HepG2 (cell line): Measurements from ENCODE around the gene SNX30. TPM values are rescaled to one million over a fixed set of nuclear protein-coding genes. Genes with fewer than 3 reads are reported as not detected.

ENCODE experiments used
- ATAC-seq: fragments of 200-7000 bp; cut with Tn5 transposase; 3 replicates; pipeline ENCODE4 v1.9.1; 2020; ENCODE audit warnings: mild to moderate bottlenecking, moderate library complexity
- BruUV-seq: library from RNA; stranded (reverse); fragments of 400-500 nt; replicated peaks from 2 replicates; lab custom pipeline; 2021; lab: Mats Ljungman, UMichigan
- CTCF ChIA-PET: fragments of 300-600 bp; formaldehyde crosslinking; extraction: SDS; loops from one replicate; lab custom pipeline; 2021; ENCODE audit warnings: low total read pairs, inconsistent platforms, low intra/inter-chr PET ratio; lab: Yijun Ruan, JAX
- POLR2A ChIA-PET: fragments of 350-600 bp; sonication (Branson Sonifier 250); formaldehyde crosslinking; loops from one replicate; lab custom pipeline; 2020; ENCODE audit warnings: antibody characterized with exemption, inconsistent platforms; lab: Yijun Ruan, JAX
- DNase-seq: peaks from one replicate; pipeline ENCODE4 v3.0.0-alpha.2; 2015; ENCODE audit warnings: low spot score
- FAIRE-seq: peaks from 3 replicates; lab custom pipeline; 2011; peaks lifted over from hg19 to GRCh38; lab: Jason Lieb, UNC
- H2AFZ ChIP-seq: one replicate; pipeline ENCODE4 v1.6.1; 2011; ENCODE audit warnings: low read length, inconsistent platforms
- H3K27ac ChIP-seq: fragments of 300-600 bp; 3 replicates; pipeline ENCODE4 v1.8.0; 2011; ENCODE audit warnings: mixed run types, mild to moderate bottlenecking, mixed read lengths, low read length, inconsistent platforms; ENCODE audit not compliant: insufficient read depth; ENCODE audit errors: extremely low read length
- H3K27me3 ChIP-seq, 2 experiments: fragments of 200-600 bp in 1 of 2; 2 replicates in 1 of 2; 3 replicates in 1 of 2; pipeline versions ENCODE4 v1.6.0 to v1.8.0; 2011; ENCODE audit warnings: low read length in 2 of 2, mild to moderate bottlenecking in 2 of 2, moderate library complexity in 2 of 2, inconsistent platforms in 1 of 2; ENCODE audit not compliant: insufficient read depth in 2 of 2, control insufficient read depth in 1 of 2
- H3K36me3 ChIP-seq, 2 experiments: fragments of 200-600 bp in 1 of 2; replicated peaks in 1 of 2; 2 replicates in 1 of 2; 3 replicates in 1 of 2; pipeline versions ENCODE4 v1.5.1 to v1.8.0; 2011; ENCODE audit warnings: low read length in 2 of 2, inconsistent platforms in 1 of 2; ENCODE audit not compliant: insufficient read depth in 2 of 2, control insufficient read depth in 1 of 2
- H3K4me1 ChIP-seq: 2 replicates; pipeline ENCODE4 v1.5.1; 2012; ENCODE audit warnings: low read length, inconsistent platforms; ENCODE audit not compliant: insufficient read depth
- H3K4me2 ChIP-seq: 2 replicates; pipeline ENCODE4 v1.6.0; 2011; ENCODE audit warnings: low read depth, low read length, inconsistent platforms
- H3K4me3 ChIP-seq, 3 experiments: fragments of 200-600 bp in 1 of 3; sonication (generic), shearing (Covaris generic) in 1 of 3; replicated peaks in 1 of 3; 2 replicates each; pipeline ENCODE4 v1.5.1; 2011 to 2016; ENCODE audit warnings: low read length in 3 of 3, inconsistent platforms in 2 of 3, low read depth in 2 of 3, mild to moderate bottlenecking in 2 of 3, control low read depth in 1 of 3, mixed read lengths in 1 of 3; ENCODE audit not compliant: insufficient read depth in 1 of 3
- H3K79me2 ChIP-seq: one replicate; pipeline ENCODE4 v1.6.1; 2011; ENCODE audit warnings: low read length, inconsistent platforms; ENCODE audit not compliant: insufficient read depth
- H3K9ac ChIP-seq: 2 replicates; pipeline ENCODE4 v1.6.0; 2011; ENCODE audit warnings: mild to moderate bottlenecking, low read depth, low read length, inconsistent platforms; ENCODE audit not compliant: insufficient read depth
- H3K9me3 ChIP-seq: 2 replicates; pipeline ENCODE4 v1.5.1; 2012; ENCODE audit warnings: mild to moderate bottlenecking, low read length
- H4K20me1 ChIP-seq: 2 replicates; pipeline ENCODE4 v1.6.0; 2011; ENCODE audit warnings: inconsistent platforms, mild to moderate bottlenecking, low read length, moderate library complexity; ENCODE audit not compliant: insufficient read depth
- BCL6 ChIP-seq: IDR thresholded peaks from 2 replicates; pipeline ENCODE4 v1.6.1; 2016; ENCODE audit warnings: missing genetic modification reagents, missing compliant biosample characterization
- DRAP1 ChIP-seq: IDR thresholded peaks from 2 replicates; pipeline ENCODE4 v1.6.1; 2016; ENCODE audit warnings: missing genetic modification reagents, missing compliant biosample characterization
- FOXK2 ChIP-seq: fragments of 450-650 bp; IDR thresholded peaks from 2 replicates; pipeline ENCODE4 v1.6.1; 2016
- HNRNPUL1 ChIP-seq: fragments of 200-400 bp; formaldehyde crosslinking; IDR thresholded peaks from 2 replicates; pipeline ENCODE4 v1.6.1; 2017; ENCODE audit warnings: low read depth, mild to moderate bottlenecking, low read length, moderate library complexity
- RNF2 ChIP-seq: fragments of 450-650 bp; conservative IDR thresholded peaks from 2 replicates; pipeline ENCODE4 v1.6.1; 2016; ENCODE audit warnings: low read depth
- SIX4 ChIP-seq: sonication (generic); formaldehyde crosslinking; IDR thresholded peaks from 2 replicates; pipeline ENCODE4 v1.4.0; 2020; ENCODE audit warnings: missing genetic modification reagents
- XBP1 ChIP-seq: sonication (generic); formaldehyde crosslinking; IDR thresholded peaks from 2 replicates; pipeline ENCODE4 v1.5.0; 2020; ENCODE audit warnings: missing genetic modification reagents
- ZFX ChIP-seq: sonication (generic); formaldehyde crosslinking; IDR thresholded peaks from 2 replicates; pipeline ENCODE4 v1.4.0; 2020; ENCODE audit warnings: mild to moderate bottlenecking, low read depth, missing genetic modification reagents, moderate library complexity
- ZNF256 ChIP-seq: sonication (generic); formaldehyde crosslinking; conservative IDR thresholded peaks from 2 replicates; pipeline ENCODE4 v1.4.0; 2020; ENCODE audit warnings: missing genetic modification reagents
- ZNF280D ChIP-seq: sonication (generic); formaldehyde crosslinking; IDR thresholded peaks from 2 replicates; pipeline ENCODE4 v1.5.1; 2020; ENCODE audit warnings: mild to moderate bottlenecking, missing genetic modification reagents
- ZNF7 ChIP-seq: IDR thresholded peaks from 2 replicates; pipeline ENCODE4 v1.6.1; 2016; ENCODE audit warnings: missing biosample characterization, missing genetic modification reagents
- ZNF720 ChIP-seq: sonication (generic); formaldehyde crosslinking; IDR thresholded peaks from 2 replicates; pipeline ENCODE4 v1.4.0; 2020; ENCODE audit warnings: missing genetic modification reagents
- ZNF792 ChIP-seq: IDR thresholded peaks from 2 replicates; pipeline ENCODE4 v1.6.1; 2016
- ZSCAN30 ChIP-seq: sonication (generic); formaldehyde crosslinking; IDR thresholded peaks from 2 replicates; pipeline ENCODE4 v1.5.0; 2020; ENCODE audit warnings: mild to moderate bottlenecking, missing genetic modification reagents
- WGBS: methylation state at CpG from one replicate; pipeline ENCODE4 v1.1.6; 2017; ENCODE audit warnings: low lambda C conversion rate; 5-methylcytosine and 5-hydroxymethylcytosine counted together
- in situ Hi-C: cut with HindIII; loops from 2 replicates; pipeline ENCODE4 v1.10.0; 2017; ENCODE audit warnings: low pct_unique_long_range_greater_than_20kb; ENCODE audit not compliant: extremely low pct_ligation_motif_present
- intact Hi-C: fragments of 100-400 bp; cut with micrococcal nuclease; formaldehyde crosslinking; loops from one replicate; pipeline ENCODE4 v1.10.0; 2022; ENCODE audit not compliant: unreplicated experiment
- polyA plus RNA-seq, 8 experiments: library from polyadenylated mRNA; depleted of rRNA in 3 of 8; stranded (reverse) in 7 of 8; unstranded in 1 of 8; fragments of >200 nt; fragmentation: Illumina TruSeq in 4 of 8; extraction: Trizol in 4 of 8; gene quantifications; 2 replicates each; pipeline versions ENCODE4 v1.2.1 to v1.2.3, GENCODE V29; 2011 to 2016; ENCODE audit warnings: low read depth in 4 of 8, missing spikeins in 1 of 8, mixed read lengths in 1 of 8; ENCODE audit not compliant: insufficient read depth in 1 of 8
- total RNA-seq, 5 experiments: library from RNA; depleted of rRNA; stranded (reverse); fragments of >200 nt; fragmentation: Illumina TruSeq; extraction: Trizol; gene quantifications; 2 replicates each; pipeline ENCODE4 v1.2.3, GENCODE V29; 2016; ENCODE audit warnings: low read depth in 1 of 5
- TF ChIP-seq, protein P1 (sequence below): sonication (generic); formaldehyde crosslinking; IDR thresholded peaks from 2 replicates; pipeline ENCODE4 v1.5.1; 2020; ENCODE audit warnings: missing genetic modification reagents, mild to moderate bottlenecking, borderline replicate concordance

Gene SNX30
- total and polyA plus RNA-seq, 2 of the 13 experiments (the other 11 are each of a cell fraction or from before 2014, with no cell fraction given): 4.4 to 12.4 TPM

DNA sequence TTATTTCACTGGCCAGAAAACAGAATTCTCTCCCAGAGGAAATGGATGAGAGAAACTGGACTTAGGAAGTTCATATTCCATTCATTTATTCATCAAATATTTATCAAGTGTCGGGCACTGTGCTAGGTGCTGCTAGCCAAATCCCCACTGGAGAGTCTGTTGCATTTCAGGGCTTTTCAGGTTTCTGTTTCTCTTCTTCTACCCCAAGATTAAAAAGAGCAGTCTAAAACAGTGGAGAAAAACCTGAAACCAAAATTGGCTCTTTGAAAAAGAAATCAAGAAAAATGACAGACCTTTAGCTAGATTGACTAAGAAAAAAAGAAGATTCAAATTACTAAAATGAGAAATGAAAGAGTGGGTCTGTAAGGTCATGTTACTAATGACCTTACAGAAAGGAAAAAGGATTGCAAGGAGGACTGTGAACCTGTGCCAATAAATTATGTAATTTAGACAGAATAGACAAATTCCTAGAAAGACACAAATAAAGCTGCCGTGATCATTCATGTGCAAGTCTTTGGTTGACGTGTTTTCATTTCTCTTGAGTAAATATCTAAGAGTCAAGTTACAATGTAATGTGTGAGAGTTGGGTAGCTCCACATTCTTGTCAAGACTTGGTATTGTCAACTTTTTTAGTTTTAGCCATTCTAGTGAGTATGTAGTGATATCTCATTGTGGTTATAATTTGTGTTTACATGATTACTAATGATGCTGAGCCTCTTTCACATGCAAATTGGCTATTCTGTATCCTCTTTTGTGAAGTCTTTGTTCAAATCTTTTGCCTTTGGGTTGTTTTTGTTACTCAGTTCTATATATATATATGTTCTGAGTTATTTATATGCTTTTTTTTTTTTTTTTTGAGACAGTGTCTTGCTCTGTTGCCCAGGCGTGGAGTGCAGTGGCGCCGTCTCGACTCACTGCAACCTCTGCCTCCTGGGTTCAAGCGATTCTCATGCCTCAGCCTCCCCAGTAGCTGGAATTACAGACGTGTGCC, 23.7 kb downstream of the SNX30 start:
- H3K79me2 ChIP-seq: no peaks in the 10 kb centered on the region
- ATAC-seq (no peak), DNase-seq (no peak), FAIRE-seq (no peak)
- POLR2A ChIA-PET: no interaction called here
- TF ChIP-seq FOXK2 (no peak), BCL6 (CRISPR knock-in tag) (peak; percentile 95), ZNF7 (CRISPR knock-in tag) (peak; percentile 90), SIX4 (CRISPR knock-in tag) (peak; percentile 27; the same call in 1 of the 2 replicates)
- WGBS: 94% methylated on average over 9 of the region's 9 CpGs
- no peak overlapping the region for H3K9ac ChIP-seq
- intact Hi-C loops: no loop called here
- no peak overlapping the region for H2AFZ ChIP-seq
- 0 out of 2 replicates have a peak, but pooled peaks cover 7% of the 10 kb centered on the region for H3K4me1 ChIP-seq
- no peak overlapping the region for H3K4me2 ChIP-seq
- no peaks in the 10 kb centered on the region; the same call in 1 of the 2 replicates for H4K20me1 ChIP-seq
- BruUV-seq: no TSS peak
- H3K9me3 ChIP-seq: no peaks in the 10 kb centered on the region
- no peaks in the 10 kb centered on the region for H3K36me3 ChIP-seq
- no peaks in the 10 kb centered on the region for H3K27me3 ChIP-seq
- H3K27ac ChIP-seq: no peak overlapping the region
- no peak overlapping the region for H3K4me3 ChIP-seq
- CTCF ChIA-PET: no interaction called here
- in situ Hi-C loops: no loop called here

DNA sequence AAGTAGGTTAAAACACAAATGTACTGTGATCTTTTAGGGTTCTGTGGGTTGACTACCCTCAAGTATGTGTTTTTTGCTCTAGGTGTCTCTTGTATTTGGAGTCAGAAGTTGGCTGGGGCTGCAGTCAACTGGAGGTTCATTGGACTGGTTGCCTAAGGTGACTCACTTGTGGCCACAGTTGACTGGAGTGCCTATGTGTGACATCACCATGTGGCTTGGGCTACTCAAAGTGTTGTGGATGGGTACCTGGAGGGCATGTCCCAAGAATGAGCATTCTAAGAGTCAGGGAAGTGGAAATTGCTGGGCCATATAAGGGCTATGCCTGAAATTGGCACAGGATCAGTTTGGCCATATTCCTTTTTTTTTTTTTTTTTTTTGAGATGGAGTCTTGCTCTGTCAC, 27.4 kb downstream of the SNX30 start:
- H3K4me3 ChIP-seq: no peak overlapping the region
- H4K20me1 ChIP-seq: no peaks in the 10 kb centered on the region; the same call in 1 of the 2 replicates
- H2AFZ ChIP-seq: no peak overlapping the region
- H3K9ac ChIP-seq: no peak overlapping the region
- FAIRE-seq: no peak
- H3K9me3 ChIP-seq: no peaks in the 10 kb centered on the region
- no peak for ATAC-seq
- in situ Hi-C loops: no loop called here
- no peaks in the 10 kb centered on the region for H3K36me3 ChIP-seq
- H3K4me2 ChIP-seq: no peak overlapping the region
- no peak overlapping the region for H3K27ac ChIP-seq
- no peaks in the 10 kb centered on the region for H3K79me2 ChIP-seq
- H3K27me3 ChIP-seq: no peaks in the 10 kb centered on the region
- intact Hi-C loops: no loop called here
- POLR2A ChIA-PET: no interaction called here
- DNase-seq: no peak
- H3K4me1 ChIP-seq: 0 out of 2 replicates have a peak, but pooled peaks cover 7% of the 10 kb centered on the region
- CTCF ChIA-PET: no interaction called here
- BruUV-seq: no TSS peak
- TF ChIP-seq ZNF280D (CRISPR knock-in tag) (no peak), ZNF792 (CRISPR knock-in tag) (no peak), HNRNPUL1 (no peak), XBP1 (CRISPR knock-in tag) (no peak), ZNF720 (CRISPR knock-in tag) (no peak), ZSCAN30 (CRISPR knock-in tag) (no peak), DRAP1 (no peak), ZNF256 (CRISPR knock-in tag) (no peak), RNF2 (no peak), ZFX (CRISPR knock-in tag) (no peak)
- TF ChIP-seq, protein P1, sequence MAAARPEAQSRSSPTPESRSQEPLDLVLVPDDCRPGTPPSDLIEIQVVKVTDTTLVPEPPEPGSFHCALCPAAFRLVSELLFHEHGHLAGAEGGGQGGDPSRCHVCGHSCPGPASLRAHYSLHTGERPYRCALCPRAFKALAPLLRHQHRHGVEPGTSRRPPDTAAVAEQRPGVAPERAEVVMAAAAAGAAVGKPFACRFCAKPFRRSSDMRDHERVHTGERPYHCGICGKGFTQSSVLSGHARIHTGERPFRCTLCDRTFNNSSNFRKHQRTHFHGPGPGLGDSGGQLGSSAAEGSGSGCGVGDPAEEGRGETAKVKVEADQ (CRISPR knock-in tag): no peak
